Measurements from ENCODE around the gene CYP4B1.

Gene CYP4B1

GRCh38 chr1:46790446-46791101 lies 8.3 kb upstream of the CYP4B1 start:
- in situ Hi-C loops (cut with MboI; ENCODE audit: low sequenced_read_pairs), result no loop called here

- in situ Hi-C loops (cut with MboI; ENCODE audit: low sequenced_read_pairs), result no loop called here
Observed at GRCh38 chr1:46793126-46793525, 5.7 kb upstream of the CYP4B1 start.

DNA sequence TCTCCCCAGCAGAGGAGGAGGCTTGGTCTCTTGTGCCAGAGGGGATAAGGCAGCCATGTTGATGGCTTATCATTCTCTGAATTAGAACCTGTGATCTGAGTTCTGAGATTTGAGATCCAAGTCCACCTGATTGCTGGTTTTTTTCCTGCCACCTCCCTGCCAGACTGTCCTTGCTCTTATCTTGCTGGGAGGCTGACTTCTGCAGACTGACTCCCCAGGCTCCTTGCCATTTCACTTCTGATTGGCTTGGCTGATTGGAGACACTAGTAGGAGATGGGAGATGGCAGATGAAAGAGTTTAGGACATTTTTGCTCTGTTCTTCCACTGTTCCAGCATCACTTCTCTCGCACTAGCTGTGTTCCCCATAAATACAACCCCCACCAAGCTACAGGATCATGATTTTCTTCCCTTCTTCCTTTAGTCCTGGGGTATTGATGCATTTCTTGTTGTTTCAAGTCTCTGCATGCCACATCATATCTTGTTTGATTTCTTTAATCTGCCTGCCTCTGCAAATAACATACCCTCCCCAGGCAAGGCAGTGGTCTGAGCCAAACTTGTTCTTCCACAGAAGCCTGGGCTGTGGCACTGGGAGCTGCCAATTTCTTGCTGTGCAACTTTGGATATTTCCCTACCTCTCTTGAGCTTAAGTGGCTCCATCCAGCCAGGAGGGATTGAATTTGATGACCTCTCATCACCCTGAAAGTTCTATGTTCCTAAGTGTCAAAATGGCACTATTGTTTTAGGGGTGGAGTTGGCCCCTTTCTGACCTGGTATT lies 963 bp upstream of the CYP4B1 start:
- in situ Hi-C loops (cut with MboI; ENCODE audit: low sequenced_read_pairs), result no loop called here

DNA sequence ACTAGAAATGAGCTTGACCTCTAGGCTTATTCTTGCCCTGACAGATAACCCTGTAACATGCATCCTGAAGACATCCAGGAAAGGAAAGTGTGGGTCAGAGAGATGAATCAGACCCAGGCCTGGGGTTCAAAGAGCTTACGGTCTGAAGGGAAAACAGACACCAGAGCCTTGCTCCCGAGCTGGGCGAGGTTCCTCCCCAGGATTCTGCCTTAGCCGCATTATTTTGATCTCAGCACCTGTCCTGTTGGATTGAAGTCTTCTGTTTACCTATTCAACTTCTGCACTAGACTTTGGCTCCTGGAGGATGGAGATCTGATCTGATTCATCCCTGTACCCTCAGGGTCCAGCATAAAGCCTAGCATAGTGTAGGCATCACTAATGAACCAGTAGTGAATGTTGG lies 1.9 kb downstream of the CYP4B1 start:
- in situ Hi-C loops (cut with MboI; ENCODE audit: low sequenced_read_pairs), result no loop called here

DNA sequence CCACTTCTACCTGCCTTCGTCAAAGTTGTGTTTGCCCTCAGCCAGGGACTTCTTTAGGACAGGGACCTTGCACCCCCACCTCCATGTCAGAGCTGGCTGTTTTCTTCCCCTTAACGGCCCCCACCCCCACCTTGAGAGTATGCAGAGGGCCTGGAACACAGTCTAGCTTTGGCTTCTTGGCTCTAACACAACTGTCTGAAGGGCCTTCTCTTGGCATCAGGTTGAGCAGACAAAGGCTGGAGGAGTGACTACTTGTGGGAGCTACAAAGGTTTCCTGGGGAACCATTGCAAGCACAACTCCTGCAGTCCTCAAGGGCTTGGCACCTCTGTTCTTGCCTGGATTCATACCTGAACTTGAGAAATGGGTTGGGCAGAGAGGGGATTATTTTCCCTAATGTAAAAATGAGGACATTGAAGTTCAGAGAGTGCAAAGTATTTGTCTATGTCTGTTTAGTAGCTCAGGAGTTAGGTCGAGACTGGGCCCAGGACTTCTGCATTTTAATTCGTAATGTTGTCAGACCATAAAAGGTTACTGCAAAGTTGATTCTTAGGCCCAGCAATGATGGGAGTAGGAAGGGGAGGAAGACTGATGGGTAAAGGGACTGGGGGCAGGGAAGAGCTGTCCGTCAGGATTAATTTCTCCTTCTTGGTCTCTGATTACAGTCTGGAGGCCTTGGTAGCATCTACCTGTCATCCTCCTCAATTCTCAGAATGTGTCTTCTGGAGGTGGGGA lies 2.6 kb downstream of the CYP4B1 start:
- in situ Hi-C loops (cut with MboI; ENCODE audit: low sequenced_read_pairs), result no loop called here

DNA sequence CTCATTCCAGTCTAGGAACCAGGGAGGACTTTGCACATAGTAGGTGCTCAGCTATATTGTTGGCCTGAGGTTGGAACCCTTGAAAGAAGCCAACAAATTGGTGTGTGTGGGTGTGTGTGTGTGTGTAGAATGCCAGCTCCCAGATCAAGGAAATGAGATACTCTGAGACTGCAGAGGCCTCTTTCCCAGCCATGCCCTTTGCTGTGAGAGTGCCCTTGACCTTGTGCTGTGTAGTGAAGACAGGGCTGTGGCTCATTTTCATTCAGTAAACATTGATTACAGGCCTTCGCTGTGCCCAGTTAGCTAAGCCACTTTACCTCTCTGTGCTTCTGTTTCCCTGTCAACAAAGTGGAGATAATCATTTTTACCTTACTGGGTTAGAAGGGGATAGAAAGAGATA lies 3.2 kb downstream of the CYP4B1 start:
- in situ Hi-C loops (cut with MboI; ENCODE audit: low sequenced_read_pairs), result no loop called here

DNA sequence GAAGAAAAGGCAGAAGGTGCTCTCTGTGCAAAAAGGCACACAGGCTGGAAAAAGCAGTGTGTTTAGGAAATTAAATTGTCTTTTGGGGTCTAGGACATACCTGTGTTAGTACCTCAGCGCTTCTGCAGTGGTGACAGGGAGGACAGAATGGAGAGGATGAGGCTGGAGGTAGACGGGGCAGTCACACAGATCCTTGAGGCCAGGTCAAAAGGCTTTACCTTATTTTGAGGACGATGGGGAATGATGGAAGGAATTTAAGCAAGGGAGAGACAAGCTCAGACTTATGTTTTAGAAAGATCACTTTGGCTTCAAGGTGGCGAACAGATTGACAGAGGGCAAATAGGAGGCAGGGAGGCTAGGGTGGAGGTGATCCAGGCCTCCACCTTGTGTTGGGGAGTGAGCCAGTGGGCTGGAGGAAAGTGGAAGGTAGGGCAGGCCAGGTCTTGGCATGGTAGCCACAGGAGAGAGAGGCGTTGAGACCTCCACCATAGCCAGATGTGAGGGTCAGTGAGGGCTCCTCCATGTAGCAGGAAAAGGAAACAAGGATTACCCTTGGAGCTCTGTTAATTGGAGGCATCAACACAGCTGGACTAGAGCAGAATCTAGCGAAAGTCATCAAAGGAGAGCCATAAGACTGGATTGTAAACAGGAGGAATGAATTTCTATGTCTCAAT lies 4.2 kb downstream of the CYP4B1 start:
- in situ Hi-C loops (cut with MboI; ENCODE audit: low sequenced_read_pairs), result no loop called here

- in situ Hi-C loops (cut with MboI; ENCODE audit: low sequenced_read_pairs), result no loop called here
Observed at GRCh38 chr1:46804027-46804889, 5.4 kb downstream of the CYP4B1 start.

DNA sequence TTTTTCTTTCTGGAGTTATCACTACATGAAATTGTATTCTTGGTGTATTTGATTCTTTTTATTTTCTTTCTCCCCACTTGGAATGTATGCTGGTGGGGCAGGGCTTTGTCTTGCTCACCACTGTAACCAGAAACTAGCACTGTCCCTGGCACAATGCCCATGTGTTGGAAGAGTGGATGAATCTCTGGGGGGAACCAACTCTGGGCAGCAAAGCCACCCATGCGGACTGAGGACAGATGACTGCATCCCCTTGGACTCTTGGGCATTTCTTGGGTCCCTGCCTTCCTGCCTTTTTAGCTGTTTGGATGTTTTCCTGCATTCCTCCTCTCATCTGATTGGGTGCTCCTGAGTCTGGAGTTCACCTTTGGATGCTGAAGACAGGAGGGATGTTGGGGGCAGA lies 6.1 kb downstream of the CYP4B1 start:
- in situ Hi-C loops (cut with MboI; ENCODE audit: low sequenced_read_pairs), result no loop called here

- in situ Hi-C loops (cut with MboI; ENCODE audit: low sequenced_read_pairs), result no loop called here
Observed at GRCh38 chr1:46805755-46806154, 6.9 kb downstream of the CYP4B1 start.

DNA sequence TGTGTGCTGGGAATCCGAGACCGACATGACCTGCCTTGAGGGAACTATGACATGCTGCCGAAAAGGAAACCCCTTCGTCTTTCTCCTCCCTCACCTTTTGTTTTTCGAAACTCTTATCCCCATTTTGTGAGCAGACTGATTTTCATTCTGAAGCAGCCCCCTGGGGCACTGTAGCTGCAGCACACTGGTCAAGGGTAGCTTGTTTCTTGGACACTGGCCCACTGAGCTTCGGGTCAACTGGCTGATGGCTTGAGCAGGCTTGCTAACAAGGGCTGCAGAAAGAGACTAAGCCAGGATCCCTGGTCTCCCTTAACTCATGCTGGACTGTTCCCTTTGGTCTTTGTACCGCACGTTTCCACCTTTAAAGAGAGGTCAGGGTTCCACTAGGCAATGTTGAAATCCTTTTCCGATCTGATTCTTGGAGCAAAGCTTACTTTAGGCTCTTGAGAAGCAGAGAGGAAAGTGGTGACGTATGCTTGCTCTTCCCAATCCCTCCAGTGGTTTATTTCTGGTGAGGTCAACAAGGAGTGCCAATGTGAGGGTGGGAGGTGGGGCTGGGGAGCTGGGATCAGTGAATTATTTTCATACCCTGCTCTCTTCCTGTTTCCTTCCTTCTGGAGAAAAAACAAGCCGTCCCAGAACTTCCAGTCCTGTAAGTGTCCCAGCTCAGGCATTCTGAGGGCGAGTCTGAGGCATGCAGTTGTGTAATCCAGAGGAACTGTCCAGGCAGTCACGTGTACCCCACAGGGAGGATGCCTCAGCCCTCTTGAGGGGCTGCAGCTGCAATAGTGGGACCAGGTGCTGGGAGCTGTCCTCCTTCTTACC lies 7.6 kb downstream of the CYP4B1 start:
- in situ Hi-C loops (cut with MboI; ENCODE audit: low sequenced_read_pairs), result no loop called here

DNA sequence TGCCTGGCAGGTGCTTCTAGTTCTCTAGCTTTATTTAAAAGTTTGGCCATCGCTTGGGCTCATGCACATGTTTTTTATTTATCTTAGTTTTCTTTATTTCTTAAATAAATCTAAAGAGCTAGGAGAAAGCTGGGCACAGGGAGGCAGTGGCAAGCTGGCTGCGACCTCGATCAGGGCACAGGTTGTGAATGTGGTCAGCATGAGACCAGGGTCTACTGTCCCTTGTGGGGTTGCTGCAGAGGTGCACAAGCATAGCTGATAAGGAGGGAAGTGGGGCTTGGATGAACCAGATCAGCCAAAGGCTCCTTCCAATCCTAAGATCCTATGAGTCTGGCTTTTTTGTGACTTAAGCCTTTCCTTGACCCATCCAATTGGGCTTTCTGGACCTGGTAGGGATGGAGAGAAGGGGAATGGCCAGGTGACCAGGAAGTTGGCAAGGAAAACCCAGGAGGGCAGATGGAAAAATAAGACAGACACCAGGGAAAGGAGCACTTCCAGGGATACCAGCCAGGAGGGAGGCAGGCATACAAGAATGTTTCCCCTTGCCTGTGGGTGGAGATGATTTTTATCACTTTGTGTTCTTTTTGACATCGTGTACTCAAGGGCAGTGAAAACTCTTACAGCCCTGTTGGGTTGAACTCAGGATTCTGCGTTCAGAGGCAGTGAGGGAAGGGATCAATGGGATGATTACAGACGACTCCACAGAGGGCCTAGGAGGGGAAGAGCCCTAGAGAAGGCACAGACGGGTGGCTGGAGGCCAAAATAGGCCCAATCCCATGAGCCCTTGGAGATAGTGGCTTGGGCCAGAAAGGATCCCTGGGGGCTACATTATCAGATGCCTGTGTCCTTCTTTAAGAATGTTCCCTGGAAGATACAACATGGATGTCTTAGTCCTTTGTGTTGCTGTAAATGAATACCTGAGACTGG lies 8.5 kb downstream of the CYP4B1 start:
- in situ Hi-C loops (cut with MboI; ENCODE audit: low sequenced_read_pairs), result no loop called here

DNA sequence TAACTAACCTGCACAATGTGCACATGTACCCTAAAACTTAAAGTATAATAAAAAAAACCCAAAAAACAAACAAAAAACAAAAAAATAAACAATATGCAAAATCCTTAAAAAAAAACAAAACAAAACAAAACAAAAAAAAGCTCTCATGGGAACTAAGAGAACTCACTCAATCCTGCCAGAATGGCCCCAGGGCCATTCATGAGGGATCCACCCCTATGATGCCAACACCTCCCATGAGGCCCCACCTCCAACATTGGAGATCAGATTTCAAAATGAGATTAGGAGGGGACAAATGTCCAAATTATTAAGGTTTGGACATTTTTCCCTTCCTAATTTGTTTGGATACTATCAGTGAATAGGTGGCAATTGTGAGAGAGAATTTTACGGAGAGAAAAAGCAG lies 10.2 kb downstream of the CYP4B1 start:
- in situ Hi-C loops (cut with MboI; ENCODE audit: low sequenced_read_pairs), result no loop called here

GRCh38 chr1:46809904-46810303 lies 11.1 kb downstream of the CYP4B1 start:
- in situ Hi-C loops (cut with MboI; ENCODE audit: low sequenced_read_pairs), result no loop called here

DNA sequence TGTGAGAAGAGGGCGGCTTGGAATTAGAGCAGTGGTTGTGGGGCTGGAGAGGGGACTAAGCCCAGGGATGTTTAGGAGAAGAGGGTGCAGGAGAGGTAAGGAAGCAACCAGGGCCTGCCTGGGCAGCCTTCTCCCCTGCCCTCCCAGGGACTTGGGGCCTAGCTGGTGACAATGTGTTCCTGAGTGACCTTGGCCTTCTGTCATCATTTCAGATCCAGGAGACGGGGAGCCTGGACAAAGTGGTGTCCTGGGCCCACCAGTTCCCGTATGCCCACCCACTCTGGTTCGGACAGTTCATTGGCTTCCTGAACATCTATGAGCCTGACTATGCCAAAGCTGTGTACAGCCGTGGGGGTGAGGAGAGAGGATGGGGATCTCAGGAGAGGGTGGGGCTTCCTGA lies 11.8 kb downstream of the CYP4B1 start:
- in situ Hi-C loops (cut with MboI; ENCODE audit: low sequenced_read_pairs), result no loop called here

DNA sequence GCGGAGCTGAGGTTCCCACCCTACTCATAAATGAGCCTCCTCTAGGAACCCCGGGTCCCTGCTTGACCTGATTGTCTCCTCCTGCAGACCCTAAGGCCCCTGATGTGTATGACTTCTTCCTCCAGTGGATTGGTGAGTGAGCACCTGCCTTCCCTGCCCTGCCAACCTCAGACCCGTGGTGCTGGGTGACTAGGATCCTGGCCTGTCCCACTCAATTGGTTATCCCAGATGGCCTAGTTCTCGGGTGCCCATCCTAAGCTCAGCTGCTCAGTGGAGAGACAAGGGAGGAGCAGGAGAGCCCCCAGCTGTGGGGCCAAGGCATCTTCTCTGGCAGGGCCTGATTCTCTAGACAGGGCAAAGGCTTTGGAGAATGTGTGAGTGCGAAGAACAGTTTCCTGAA lies 12.2 kb downstream of the CYP4B1 start:
- in situ Hi-C loops (cut with MboI; ENCODE audit: low sequenced_read_pairs), result no loop called here

DNA sequence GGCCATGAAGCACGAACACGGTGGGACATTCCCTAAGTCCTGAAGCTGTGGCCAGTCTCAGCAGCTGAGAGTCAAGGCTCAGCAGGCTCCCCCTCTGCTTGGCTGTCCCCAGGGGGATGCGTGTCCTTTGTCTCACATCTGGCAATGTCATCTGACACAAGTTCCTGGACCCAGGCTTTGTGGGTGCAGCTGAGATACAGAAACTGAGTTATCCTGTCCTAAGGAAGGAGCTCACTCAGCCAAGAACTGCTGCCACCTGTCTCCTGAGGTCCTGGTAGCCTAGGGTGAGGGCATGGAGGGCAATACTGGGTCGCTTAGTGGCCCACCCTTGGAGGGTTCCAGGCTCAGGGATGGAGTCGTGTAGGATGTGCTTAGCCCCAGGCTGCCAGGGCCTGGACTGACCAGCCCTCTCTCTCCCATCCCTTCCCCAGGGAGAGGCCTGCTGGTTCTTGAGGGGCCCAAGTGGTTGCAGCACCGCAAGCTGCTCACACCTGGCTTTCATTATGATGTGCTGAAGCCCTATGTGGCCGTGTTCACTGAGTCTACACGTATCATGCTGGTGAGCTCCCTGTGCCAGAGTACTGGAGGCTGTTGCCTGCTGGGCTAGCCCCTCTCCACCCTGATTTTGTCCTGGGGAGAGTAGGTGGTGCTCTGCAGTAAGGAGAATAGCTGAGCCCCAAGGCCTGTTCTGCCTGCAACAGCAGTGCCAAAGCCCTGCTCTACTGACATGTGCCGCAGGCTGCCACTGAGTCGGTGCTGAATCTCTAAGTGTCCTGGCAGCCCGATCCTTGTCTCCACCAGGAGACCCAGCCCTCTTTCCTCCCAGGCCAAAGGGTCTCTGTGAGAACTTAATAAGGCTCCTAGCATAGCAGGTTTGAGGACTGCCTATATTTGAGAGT lies 13.5 kb downstream of the CYP4B1 start:
- in situ Hi-C loops (cut with MboI; ENCODE audit: low sequenced_read_pairs), result no loop called here
